ENCODE measurements around the gene F11R. TPM values are rescaled to one million over a fixed set of nuclear protein-coding genes. Genes with fewer than 3 reads are reported as not detected.
"Not testable (repeated sequence)": the region's sequence is repeated elsewhere in the genome, so short reads cannot be mapped to it uniquely, and the experiment has no call there.

The F11R gene
- polyA plus RNA-seq, 1 donor from 2014 or later: 4.8 TPM

- Mint-ChIP-seq H3K4me1 (peaks cover 12 to 20% (median 14%) of the 10 kb centered on the region in 3 donors), H3K27ac (no peak overlapping the region), H3K27me3 (no peaks in the 10 kb centered on the region), H3K9me3 (no peaks in the 10 kb centered on the region), H3K4me3 (no peak overlapping the region), H3K36me3 (no peaks in the 10 kb centered on the region)
These were observed 11.2 kb downstream of the F11R start for GRCh38 chr1:161009602-161010211.

- no peaks in the 10 kb centered on the region for H3K36me3 Mint-ChIP-seq
- H3K27me3 Mint-ChIP-seq: no peaks in the 10 kb centered on the region
- no peak overlapping the region for H3K27ac Mint-ChIP-seq
- H3K9me3 Mint-ChIP-seq: no peaks in the 10 kb centered on the region
- H3K4me1 Mint-ChIP-seq: peaks cover 10 to 17% (median 10%) of the 10 kb centered on the region in 3 donors
- no peak overlapping the region for H3K4me3 Mint-ChIP-seq
These were observed 12.0 kb downstream of the F11R start for GRCh38 chr1:161008869-161009510.

GRCh38 chr1:161007369-161007768 lies 13.6 kb downstream of the F11R start:
- Mint-ChIP-seq H3K9me3 (no peaks in the 10 kb centered on the region), H3K4me1 (peaks cover 0 to 5% (median 0%) of the 10 kb centered on the region in 3 donors), H3K4me3 (no peak overlapping the region), H3K36me3 (no peaks in the 10 kb centered on the region), H3K27ac (no peak overlapping the region), H3K27me3 (no peaks in the 10 kb centered on the region)

- Mint-ChIP-seq H3K9me3 (no peaks in the 10 kb centered on the region), H3K27me3 (no peaks in the 10 kb centered on the region), H3K4me1 (peaks cover 0 to 2% (median 0%) of the 10 kb centered on the region in 3 donors), H3K4me3 (no peak overlapping the region), H3K36me3 (no peaks in the 10 kb centered on the region), H3K27ac (no peak overlapping the region)
These were observed 14.4 kb downstream of the F11R start for GRCh38 chr1:161006563-161006962.

- Mint-ChIP-seq H3K4me3 (no peak overlapping the region), H3K9me3 (no peaks in the 10 kb centered on the region), H3K27ac (no peak overlapping the region), H3K4me1 (peaks cover 0 to 7% (median 4%) of the 10 kb centered on the region in 3 donors), H3K36me3 (peaks cover 4% of the 10 kb centered on the region), H3K27me3 (no peaks in the 10 kb centered on the region)
These were observed 19.4 kb downstream of the F11R start for GRCh38 chr1:161001525-161001924.

GRCh38 chr1:161000736-161001480 lies 20.0 kb downstream of the F11R start:
- peaks cover 4% of the 10 kb centered on the region for H3K36me3 Mint-ChIP-seq
- no peak overlapping the region for H3K4me3 Mint-ChIP-seq
- H3K27me3 Mint-ChIP-seq: no peaks in the 10 kb centered on the region
- H3K27ac Mint-ChIP-seq: no peak overlapping the region
- no peaks in the 10 kb centered on the region for H3K9me3 Mint-ChIP-seq
- H3K4me1 Mint-ChIP-seq: peaks cover 0 to 7% (median 4%) of the 10 kb centered on the region in 3 donors

GRCh38 chr1:160999376-160999775 lies 21.6 kb downstream of the F11R start:
- Mint-ChIP-seq H3K27me3 (no peaks in the 10 kb centered on the region), H3K4me3 (no peak overlapping the region), H3K9me3 (no peaks in the 10 kb centered on the region), H3K4me1 (peaks cover 0 to 7% (median 4%) of the 10 kb centered on the region in 3 donors), H3K27ac (no peak overlapping the region), H3K36me3 (peaks cover 4% of the 10 kb centered on the region)

- Mint-ChIP-seq H3K4me3 (no peak overlapping the region), H3K36me3 (peaks cover 4% of the 10 kb centered on the region), H3K27ac (peak overlapping the region in 2 of 3 donors; percentile 71 to 80), H3K9me3 (no peaks in the 10 kb centered on the region), H3K27me3 (no peaks in the 10 kb centered on the region), H3K4me1 (peaks cover 0 to 7% (median 4%) of the 10 kb centered on the region in 3 donors)
These were observed 23.5 kb downstream of the F11R start for GRCh38 chr1:160997323-160998038.

- Mint-ChIP-seq H3K9me3 (no peaks in the 10 kb centered on the region), H3K36me3 (peaks cover 4% of the 10 kb centered on the region), H3K27ac (no peak overlapping the region), H3K4me1 (peaks cover 0 to 4% (median 3%) of the 10 kb centered on the region in 3 donors), H3K27me3 (no peaks in the 10 kb centered on the region), H3K4me3 (no peak overlapping the region)
These were observed 24.8 kb downstream of the F11R start for GRCh38 chr1:160996178-160996577.

GRCh38 chr1:160993544-160994193 lies 27.3 kb downstream of the F11R start:
- no peaks in the 10 kb centered on the region for H3K9me3 Mint-ChIP-seq
- no peak overlapping the region for H3K4me3 Mint-ChIP-seq
- H3K27me3 Mint-ChIP-seq: peaks cover 1% of the 10 kb centered on the region
- H3K27ac Mint-ChIP-seq: no peak overlapping the region
- H3K4me1 Mint-ChIP-seq: peaks cover 0 to 6% (median 4%) of the 10 kb centered on the region in 3 donors
- H3K36me3 Mint-ChIP-seq: peaks cover 2% of the 10 kb centered on the region

- H3K36me3 Mint-ChIP-seq, H3K4me3 Mint-ChIP-seq, H3K9me3 Mint-ChIP-seq, H3K27ac Mint-ChIP-seq, H3K4me1 Mint-ChIP-seq, H3K27me3 Mint-ChIP-seq: not testable (repeated sequence)
These were observed 28.9 kb downstream of the F11R start for GRCh38 chr1:160992036-160992435.

- no peak overlapping the region for H3K4me3 Mint-ChIP-seq
- H3K27ac Mint-ChIP-seq: no peak overlapping the region
- peaks cover 0 to 2% (median 1%) of the 10 kb centered on the region in 3 donors for H3K4me1 Mint-ChIP-seq
These were observed 33.4 kb downstream of the F11R start for GRCh38 chr1:160987359-160988050.

GRCh38 chr1:160985723-160986122 lies 35.2 kb downstream of the F11R start:
- Mint-ChIP-seq H3K36me3 (no peaks in the 10 kb centered on the region), H3K27me3 (peaks cover 19% of the 10 kb centered on the region), H3K9me3 (no peaks in the 10 kb centered on the region), H3K4me3 (no peak overlapping the region), H3K4me1 (peaks cover 1 to 9% (median 4%) of the 10 kb centered on the region in 3 donors), H3K27ac (peak overlapping the region in 1 of 3 donors; percentile 63)

More at GRCh38 chr1:160987359-160988050, 33.4 kb downstream of the F11R start:
- no peaks in the 10 kb centered on the region for H3K36me3 Mint-ChIP-seq
- H3K9me3 Mint-ChIP-seq: no peaks in the 10 kb centered on the region
- peaks cover 4% of the 10 kb centered on the region for H3K27me3 Mint-ChIP-seq
